ENCODE data around the gene NFIB.

NFIB gene

DNA sequence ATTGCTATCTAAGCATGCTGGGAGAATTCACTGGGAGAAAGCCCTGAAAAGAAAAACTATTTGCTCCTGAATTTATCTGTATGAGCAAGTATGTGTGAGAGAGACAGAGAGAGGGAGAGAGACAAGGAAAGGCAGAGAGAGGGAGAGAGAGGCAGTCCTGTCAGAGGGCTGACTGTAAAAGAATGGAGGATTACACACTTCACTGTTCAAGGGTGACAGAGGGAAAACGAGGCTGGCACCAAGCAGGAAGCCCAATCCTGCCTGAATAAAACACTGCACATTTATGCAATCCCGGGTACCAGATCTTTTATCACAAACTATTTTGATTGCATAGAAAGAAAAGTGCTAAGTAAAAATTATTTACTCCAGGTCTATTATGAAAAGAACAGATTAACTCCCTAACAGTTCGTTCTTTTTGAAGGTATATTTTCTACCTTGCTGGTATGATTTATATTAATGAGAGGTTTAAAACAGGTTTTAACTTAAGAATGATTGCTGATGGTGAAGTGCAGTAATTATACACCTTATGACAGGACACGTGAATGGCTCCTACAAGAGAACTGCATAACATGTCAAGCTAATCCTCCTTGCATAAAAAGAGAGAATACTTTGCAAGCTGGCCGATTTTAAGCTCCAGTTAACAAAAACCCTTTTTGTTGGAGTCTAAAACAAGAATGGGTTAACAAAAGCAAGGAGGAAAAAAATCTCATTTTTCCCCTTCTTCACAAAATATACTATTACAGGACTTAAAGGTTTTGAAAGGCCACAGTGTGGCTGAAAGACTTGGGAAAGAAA is 82.5 kb downstream of the NFIB start:
- no peak overlapping the region for H3K4me3 ChIP-seq (ENCODE audit: low read length)
- no peak for TF ChIP-seq ZNF274 (IDR thresholded peaks at IDR 0.05; ENCODE audit: low read depth, low read length)

DNA sequence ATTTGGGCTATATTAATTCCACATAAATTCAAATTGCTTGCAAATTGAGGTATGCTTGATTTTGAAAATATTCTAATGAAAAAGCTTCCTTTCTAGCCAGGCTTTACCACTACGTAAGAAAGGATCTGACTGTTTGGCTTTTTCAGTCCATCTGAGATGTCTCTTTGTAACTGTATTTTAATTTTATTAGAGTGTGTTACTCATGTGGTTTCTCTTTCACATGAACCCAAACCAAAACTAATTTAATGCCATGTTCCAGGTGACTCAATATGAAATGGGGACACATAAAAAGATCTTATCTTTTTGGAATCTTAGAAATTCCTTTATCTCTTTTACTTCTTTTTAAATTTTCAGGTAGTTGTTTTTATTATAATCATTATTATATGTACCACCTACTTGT is 85.3 kb downstream of the NFIB start:
- no peak overlapping the region for H3K4me3 ChIP-seq (ENCODE audit: low read length)
- no peak for TF ChIP-seq ZNF274 (IDR thresholded peaks at IDR 0.05; ENCODE audit: low read depth, low read length)

DNA sequence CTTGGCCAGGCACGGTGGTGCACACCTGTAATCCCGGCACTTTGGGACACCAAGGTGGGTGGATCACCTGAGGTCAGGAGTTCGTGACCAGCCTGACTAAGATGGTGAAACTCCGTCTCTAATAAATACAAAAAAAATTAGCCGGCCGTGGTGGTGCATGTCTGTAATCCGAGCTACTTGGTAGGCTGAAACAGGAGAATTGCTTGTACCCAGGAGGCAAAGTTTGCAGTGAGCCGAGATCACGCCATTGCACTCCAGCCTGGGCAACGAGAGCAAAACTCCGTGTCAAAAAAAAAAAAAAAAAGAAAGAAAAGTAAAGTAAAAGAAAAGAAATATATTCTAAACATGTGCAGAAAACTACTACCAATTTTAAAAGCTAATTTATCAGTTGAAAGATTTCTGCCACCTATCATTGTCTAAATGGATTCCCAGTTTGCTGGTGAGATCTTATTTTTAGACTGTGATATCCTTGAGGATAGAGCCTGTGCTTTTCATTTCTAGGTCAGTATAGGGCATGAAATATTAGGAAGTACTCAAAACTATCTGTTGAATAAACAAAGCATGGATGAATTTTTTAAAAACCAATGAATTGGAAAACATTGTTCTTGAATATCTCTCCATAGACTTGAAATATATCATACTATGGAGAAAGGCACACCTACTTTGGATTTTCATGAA is 86.9 kb downstream of the NFIB start:
- TF ChIP-seq ZNF274 (IDR thresholded peaks at IDR 0.05; ENCODE audit: low read depth, low read length) = no peak
- no peak overlapping the region for H3K4me3 ChIP-seq (ENCODE audit: low read length)

GRCh38 chr9:14223081-14223480 is 90.9 kb downstream of the NFIB start:
- no peak overlapping the region for H3K4me3 ChIP-seq (ENCODE audit: low read length)
- TF ChIP-seq ZNF274 (IDR thresholded peaks at IDR 0.05; ENCODE audit: low read depth, low read length) = no peak

- H3K4me3 ChIP-seq (ENCODE audit: low read length) = no peak overlapping the region
- no peak for TF ChIP-seq ZNF274 (IDR thresholded peaks at IDR 0.05; ENCODE audit: low read depth, low read length)
Observed at GRCh38 chr9:14222149-14222835, 91.6 kb downstream of the NFIB start.

DNA sequence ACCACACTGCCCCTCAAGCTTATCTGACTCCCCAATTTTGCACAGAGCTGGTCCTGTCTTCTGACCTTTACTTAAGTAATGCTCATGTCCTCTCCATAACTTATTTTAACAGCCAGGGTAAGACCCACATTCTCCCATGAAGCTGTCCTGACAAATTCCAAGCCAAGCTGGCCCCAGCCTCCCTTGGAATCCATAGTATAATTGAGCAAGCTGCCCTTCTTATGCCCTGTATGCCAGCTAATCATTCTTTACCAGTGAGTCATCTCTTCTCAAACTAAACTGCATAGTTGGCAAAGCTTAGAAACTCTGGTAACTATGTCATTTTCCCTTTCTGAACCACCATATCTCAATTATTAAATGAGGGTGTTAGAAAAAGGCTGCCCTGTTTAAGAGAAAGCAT is 92.4 kb downstream of the NFIB start:
- no peak for TF ChIP-seq ZNF274 (IDR thresholded peaks at IDR 0.05; ENCODE audit: low read depth, low read length)
- H3K4me3 ChIP-seq (ENCODE audit: low read length) = no peak overlapping the region

GRCh38 chr9:14221119-14221518 is 92.8 kb downstream of the NFIB start:
- H3K4me3 ChIP-seq (ENCODE audit: low read length) = no peak overlapping the region
- TF ChIP-seq ZNF274 (IDR thresholded peaks at IDR 0.05; ENCODE audit: low read depth, low read length) = no peak

DNA sequence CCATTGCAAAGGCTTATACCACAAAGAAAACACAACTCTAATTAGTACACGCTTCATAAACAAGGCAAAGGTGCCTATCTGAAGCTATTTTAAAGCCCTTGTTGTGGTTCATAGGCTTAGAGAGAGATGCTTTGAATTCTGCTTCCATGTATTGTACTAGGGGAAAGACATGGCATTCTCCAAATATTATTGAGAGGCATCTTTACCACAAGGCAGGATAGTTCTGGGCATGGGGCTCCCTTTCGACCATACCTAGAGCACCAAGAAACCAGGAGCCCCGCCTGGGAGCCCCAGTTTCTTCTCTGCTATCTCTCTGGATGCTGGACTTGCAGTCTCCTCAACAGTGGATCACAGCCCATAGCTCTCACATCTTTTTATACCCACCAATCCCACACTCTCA is 93.7 kb downstream of the NFIB start:
- TF ChIP-seq ZNF274 (IDR thresholded peaks at IDR 0.05; ENCODE audit: low read depth, low read length) = no peak
- no peak overlapping the region for H3K4me3 ChIP-seq (ENCODE audit: low read length)

GRCh38 chr9:14219850-14220249 is 94.1 kb downstream of the NFIB start:
- H3K4me3 ChIP-seq (ENCODE audit: low read length) = no peak overlapping the region
- no peak for TF ChIP-seq ZNF274 (IDR thresholded peaks at IDR 0.05; ENCODE audit: low read depth, low read length)

- no peak for TF ChIP-seq ZNF274 (IDR thresholded peaks at IDR 0.05; ENCODE audit: low read depth, low read length)
- H3K4me3 ChIP-seq (ENCODE audit: low read length) = no peak overlapping the region
Observed at GRCh38 chr9:14218253-14218652, 95.7 kb downstream of the NFIB start.

DNA sequence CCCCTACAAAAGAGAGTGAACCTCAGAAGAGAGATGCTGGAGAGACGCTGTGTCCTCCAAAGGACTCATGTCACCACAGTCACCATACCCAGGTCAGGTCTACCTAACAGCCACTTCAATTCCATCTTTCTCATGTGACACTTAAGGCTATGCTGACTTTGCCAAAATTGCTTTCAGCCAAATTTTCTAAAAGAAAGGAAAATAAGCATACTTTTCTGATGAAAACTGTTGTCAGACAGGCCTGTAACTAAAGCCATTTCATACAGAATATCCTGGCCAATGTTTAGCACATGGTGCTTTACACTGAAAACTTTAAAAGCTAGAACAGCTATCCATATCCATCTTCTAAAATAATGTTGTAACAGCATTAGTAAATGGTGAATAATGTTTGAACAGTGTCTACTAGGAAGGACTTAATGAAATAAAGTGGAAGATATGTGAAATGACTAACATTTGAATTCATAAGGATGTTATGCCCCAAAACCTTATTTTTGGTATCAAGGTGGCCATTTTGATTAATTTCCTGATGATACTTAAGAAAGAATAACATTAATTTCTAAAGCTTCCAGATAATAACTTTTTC is 97.2 kb downstream of the NFIB start:
- TF ChIP-seq ZNF274 (IDR thresholded peaks at IDR 0.05; ENCODE audit: low read depth, low read length) = no peak

DNA sequence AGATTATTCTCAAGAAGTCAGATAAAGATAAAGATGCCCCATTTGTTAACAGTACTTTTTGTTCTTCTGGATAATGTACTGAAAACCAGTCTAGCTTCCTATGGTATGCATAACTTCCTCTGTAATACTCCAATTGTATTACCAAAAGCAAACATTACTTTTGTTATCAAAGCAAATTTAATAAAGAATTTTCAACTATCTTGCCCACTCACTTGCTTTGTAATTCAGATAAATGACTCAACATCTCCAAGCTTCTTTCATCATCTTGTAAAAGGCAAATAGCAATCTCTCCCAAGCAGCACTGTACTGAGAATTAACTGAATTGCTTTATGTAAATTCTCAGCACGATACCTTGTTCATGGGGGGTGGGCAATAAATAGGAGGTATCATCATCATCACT is 98.3 kb downstream of the NFIB start:
- no peak for TF ChIP-seq ZNF274 (IDR thresholded peaks at IDR 0.05; ENCODE audit: low read depth, low read length)
- no peak overlapping the region for H3K4me3 ChIP-seq (ENCODE audit: low read length)

More for the DNA sequence above, 97.2 kb downstream of the NFIB start:
- H3K4me3 ChIP-seq (ENCODE audit: low read length) = no peak overlapping the region

DNA sequence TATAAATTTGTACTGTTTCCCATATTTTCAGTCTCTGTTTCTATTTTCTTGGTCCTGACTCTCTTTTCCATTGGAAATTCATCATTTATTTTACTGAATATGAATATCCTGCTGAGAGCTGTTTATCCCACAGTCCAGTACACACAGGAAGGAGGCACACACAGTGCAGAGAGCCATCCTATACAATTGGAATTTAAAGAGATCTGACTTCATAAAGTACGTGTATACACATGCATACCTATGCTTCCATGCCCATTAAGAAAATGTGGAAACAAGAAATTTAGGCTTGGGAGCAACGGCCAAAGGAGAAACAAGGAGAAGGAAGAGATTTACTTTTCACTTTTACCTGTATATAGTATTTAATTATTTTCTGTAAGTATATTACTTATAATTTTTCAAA is 99.2 kb downstream of the NFIB start:
- no peak overlapping the region for H3K4me3 ChIP-seq (ENCODE audit: low read length)
- TF ChIP-seq ZNF274 (IDR thresholded peaks at IDR 0.05; ENCODE audit: low read depth, low read length) = no peak

GRCh38 chr9:14214065-14214684 is 99.8 kb downstream of the NFIB start:
- TF ChIP-seq ZNF274 (IDR thresholded peaks at IDR 0.05; ENCODE audit: low read depth, low read length) = no peak
- no peak overlapping the region for H3K4me3 ChIP-seq (ENCODE audit: low read length)

Measured in GM08714 (cell line).